Fibroblast of gingiva (primary cell): ENCODE data around the gene ITIH2.
"Not testable (repeated sequence)": the region's sequence is repeated elsewhere in the genome, so short reads cannot be mapped to it uniquely, and the experiment has no call there.

Experiments
- DNase-seq: peaks from one replicate; pipeline ENCODE4 v3.0.0-alpha.2; 2011; ENCODE audit warnings: low read depth

ITIH2 gene

DNA sequence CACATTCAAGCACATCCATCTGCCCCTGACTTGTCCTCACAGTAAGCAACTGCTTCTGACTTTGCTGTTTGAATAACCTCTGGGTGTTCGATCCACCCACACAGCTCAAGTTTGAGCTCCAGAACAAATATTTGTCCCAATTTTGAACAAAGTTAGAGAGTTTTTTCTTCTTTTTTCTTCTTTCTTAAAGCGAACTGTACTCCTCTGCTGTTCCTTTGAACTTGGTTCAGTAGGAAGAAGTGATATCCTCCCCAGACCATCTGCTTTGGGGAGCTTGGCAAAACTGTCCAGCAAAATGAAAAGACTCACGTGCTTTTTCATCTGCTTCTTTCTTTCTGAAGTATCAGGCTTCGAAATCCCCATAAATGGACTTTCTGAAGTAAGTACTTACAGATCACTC is at the start of gene ITIH2:
ITIH2 (plus strand) TSS at position 177 of the 400 bp plus-strand sequence; CDS start at position 296, 119 bp downstream.
- no peak for DNase-seq

DNA sequence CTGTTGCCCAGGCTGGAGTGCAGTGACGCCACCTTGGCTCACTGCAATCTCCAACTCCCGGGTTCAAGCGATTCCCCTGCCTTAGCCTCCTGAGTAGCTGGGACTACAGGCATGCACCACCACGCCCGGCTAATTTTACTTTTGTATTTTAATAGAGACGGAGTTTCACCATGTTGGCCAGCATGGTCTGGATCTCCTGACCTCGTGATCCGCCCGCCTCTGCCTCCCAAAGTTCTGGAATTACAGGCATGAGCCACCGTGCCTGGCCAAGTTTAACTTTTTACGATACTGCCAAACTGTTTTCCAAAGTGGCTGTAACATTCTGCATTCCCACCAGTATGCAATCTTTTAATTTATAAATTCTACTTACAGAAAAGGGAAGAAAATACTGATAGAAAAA is 46.0 kb upstream of the ITIH2 start:
- not testable (repeated sequence) for DNase-seq

DNA sequence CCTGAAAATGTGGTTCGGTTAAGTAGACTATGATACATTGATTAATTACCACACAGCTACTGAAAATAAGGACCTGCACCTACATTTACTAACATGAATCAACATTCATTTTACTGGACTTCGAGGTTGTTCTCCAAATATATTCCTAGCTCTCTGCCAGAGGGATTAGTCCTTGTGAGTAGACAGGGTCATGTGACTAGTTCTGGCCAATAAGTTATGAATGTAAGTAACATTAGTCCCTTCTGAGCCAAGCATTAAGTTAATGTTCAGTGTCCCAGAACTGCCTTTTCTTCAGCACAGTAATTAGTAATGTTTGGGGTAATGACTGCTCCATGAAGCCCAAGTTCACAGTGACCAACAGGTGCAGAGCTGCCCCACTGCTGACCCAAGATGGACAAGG is 45.6 kb upstream of the ITIH2 start:
- DNase-seq, result no peak

DNA sequence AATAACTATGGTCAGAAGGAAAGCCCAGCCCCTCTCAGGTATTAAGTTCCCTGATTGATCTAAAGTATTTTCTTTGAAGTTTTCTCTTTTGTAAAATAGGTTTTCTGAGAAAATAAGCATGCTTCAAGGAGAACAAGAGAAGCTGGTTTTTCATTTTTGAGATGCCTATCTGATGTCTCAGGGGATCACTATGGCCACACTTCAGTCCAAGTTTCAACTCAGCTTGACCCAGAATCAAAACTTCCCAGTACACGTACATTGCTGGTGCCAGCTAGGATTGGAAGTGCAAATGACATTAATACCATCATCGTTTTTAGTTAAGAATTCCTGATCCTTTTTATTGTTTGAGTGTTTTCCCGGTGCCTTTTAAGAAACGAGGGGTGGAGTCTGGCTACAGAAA is 43.6 kb upstream of the ITIH2 start:
- DNase-seq, result no peak

GRCh38 chr10:7662522-7662921 is 40.6 kb upstream of the ITIH2 start:
- DNase-seq, result no peak

- DNase-seq, result no peak
Measured at GRCh38 chr10:7664707-7665106, 38.4 kb upstream of the ITIH2 start.

DNA sequence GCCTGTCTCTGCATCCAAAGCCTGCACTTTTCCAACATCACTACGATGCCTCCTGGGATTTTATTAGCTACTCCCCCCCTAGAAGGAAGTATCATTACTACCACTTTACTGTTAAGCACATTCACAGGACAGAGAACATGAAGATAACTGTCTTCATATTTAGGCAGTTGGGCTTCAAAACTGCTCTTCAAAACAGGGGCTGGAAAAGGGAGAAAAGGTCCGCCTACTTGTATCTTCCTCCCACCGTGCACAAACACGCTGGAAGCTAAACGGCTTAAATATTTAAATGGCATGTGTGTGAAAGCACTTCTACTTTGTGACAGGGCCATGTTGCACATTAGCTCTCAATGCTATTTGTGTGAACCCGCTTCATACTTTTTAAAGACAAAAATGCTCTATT is 37.3 kb upstream of the ITIH2 start:
- DNase-seq, result no peak

DNA sequence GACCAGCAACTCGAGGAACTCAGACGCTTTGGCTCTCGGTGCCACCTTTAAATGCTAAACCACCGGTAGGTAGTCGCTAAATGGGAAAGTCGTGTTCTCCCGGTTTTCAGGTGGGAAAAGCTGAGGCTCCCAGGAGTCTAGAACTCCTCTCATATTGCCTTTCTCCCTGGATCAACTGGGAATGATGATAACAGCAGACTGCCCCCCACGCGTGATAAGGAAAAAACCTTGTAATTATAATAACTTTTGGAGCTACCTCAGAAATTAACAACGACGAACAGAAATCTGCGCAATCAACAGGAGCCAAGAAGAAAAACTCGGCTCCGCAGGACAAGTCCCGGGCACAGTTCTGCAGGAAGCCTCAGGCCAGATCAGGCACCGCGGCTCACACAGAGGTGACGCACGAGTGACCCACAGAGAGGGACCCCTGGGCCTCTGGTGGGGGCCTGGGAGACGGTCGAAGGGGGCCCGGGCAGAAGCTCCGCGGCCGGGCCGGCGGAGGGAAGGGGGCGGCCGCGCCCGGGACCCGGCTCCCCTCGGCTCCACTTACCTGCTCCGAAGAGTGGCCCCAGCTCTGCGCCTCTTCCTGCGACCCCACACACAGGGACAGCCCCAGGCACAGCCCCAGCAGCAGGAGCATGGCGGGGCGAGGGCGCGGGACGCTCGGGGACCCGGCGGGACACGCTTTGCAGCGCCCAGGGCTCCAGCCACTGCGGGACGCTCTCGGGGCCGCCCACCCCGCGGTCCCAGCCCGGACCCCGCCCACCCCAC is 36.7 kb upstream of the ITIH2 start, which contains the start of gene ITIH5:
ITIH5 (minus strand) TSS at position 714 of the 771 bp plus-strand sequence; CDS start at position 640, 74 bp downstream.
- no peak for DNase-seq

GRCh38 chr10:7667262-7668141 is 35.6 kb upstream of the ITIH2 start:
- DNase-seq, result no peak

DNA sequence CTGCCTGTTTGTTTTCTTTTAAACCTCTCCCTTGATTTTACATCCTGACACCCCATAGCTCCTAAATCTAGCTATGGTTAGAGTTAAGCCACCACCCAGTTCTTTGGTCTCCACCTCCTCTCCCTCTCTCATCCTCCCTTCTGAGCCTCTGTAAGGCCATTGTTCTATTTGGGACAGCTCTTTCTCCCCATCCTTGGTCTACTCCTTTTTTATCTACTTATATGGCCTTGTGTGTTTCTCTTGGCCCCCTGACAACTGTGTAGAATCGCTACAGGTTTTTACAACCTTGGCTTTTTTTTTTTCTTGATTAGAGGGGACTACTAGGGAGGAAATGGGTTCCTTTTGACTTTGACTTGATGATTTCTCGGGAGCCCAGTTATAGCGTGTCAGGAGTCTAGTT is 33.0 kb upstream of the ITIH2 start:
- no peak for DNase-seq

DNA sequence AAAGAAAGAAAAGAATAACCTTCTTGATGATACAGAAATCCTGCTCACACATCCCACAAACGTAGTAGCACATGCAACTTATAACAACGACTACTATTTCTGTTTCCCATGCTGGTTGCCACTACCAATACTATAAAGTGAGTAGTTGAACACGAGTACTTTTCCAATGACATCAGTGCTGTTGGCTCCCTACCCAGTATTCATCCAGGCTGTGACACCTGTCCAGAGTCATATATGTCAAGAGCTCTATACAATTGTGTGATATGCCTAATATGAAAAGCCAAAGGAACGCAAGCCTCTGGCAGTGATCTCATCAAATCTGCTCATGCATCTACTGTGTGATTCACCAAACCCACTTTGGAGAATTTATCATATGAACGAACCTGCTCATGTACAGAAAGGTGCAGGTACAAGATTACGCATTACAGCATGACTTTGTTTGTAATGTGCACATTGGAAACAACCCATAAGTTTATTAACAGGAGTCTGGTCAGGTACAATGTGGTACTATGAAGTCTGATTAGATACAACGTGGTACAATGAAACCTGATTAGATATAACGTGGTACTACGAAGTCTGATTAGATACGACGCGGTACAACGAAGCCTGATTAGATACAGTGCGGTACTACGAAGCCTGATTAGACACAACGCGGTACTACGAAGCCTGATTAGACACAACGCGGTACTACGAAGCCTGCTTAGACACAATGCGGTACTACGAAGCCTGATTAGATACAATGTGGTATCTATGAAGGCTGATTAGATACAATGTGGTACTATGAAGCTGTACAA is 30.6 kb upstream of the ITIH2 start:
- DNase-seq, result no peak

DNA sequence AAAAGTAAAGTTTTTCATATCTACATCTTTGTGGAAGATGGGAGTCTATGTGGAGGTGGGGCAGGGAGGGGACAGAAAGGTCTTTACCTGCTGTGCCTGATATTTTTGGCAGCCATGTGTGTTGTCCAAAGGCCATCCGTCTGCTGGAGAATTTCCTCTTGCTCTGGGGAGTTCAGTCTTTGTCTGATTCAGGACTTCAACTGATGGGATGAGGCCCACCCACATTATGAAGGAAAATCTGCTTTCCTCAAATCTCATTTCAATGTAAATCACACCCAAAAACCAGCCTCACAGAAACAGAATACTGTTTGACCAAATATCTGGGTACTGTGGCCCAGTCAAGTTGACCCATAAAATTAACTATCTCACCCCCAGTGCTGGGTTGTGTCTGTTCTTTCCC is 23.9 kb upstream of the ITIH2 start:
- DNase-seq, result no peak

- not testable (repeated sequence) for DNase-seq
Measured at GRCh38 chr10:7680078-7680477, 23.0 kb upstream of the ITIH2 start.

DNA sequence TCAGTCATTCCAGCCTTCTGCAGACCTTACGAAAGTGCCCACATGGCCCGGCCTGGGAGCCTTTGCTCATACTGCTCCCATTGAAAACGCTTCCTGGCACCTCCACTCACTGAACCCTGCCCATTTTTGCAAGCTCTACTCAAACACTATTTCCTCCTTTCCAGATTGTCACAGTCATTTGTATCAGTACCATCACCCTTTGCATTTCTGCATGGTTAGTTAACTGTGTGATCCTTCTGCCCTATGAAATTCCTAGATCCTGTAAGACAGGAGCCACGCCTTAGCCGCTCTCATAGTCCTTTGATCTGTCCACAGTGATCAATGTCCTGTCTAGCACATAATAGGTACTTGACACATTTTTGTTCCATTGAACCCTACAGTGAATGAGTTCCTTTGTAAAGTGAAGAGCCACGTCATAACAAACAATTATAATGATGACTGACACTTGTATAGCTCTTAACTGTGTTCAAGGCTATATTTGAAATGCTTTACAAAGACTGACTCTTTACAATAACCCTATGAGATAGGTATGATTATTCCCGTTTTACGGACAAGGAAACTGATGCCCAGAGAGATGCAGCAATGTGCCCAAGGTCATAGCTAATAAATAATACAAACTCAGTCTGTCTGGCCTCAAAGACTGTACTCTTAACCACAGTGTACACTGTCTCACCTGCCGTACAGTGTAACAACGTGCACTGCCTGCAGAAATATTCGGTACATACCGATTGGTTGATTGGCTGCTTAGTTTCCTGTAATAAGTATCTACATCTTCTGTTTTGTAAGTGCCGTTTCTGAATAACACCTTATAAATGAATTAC is 16.6 kb upstream of the ITIH2 start:
- DNase-seq, result no peak

- peak; percentile 72 for DNase-seq
Measured at GRCh38 chr10:7687228-7687907, 15.7 kb upstream of the ITIH2 start.

DNA sequence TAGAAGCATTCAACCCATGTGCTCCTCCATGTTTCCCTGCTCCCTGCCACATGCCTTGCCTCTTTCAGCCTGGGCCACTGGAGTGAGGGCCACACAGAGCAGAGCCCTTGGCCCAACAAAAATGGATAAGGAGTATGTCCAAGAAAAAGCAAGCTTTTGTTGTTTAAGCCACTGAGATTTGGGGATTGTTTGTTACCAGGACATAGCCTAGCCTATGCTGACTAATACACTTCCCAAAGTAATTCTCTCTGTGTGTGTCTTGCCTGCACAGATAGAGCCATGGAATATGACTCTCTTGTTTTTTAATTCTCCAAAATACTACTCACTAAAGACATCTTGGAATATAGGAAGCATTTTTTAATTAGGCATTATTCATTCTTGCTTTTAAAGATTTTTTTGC is 13.5 kb upstream of the ITIH2 start:
- no peak for DNase-seq

- DNase-seq, result not testable (repeated sequence)
Measured at GRCh38 chr10:7690885-7691597, 12.1 kb upstream of the ITIH2 start.

DNA sequence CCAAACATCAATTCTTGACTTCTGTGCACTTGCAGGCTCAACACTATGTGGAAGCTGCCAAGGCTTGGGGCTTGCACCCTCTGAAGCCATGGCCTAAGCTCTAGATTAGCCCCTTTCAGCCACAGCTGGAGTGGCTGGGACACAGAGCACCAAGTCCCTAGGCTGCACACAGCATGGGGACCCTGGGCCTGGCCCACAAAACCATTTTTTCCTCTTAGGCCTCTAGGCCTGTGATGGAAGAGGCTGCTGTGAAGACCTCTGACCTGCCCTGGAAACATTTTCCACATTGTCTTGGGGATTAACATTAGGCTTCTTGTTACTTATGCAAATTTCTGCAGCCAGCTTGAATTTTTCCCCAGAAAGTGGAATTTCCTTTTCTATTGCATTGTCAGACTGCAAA is 10.7 kb upstream of the ITIH2 start:
- DNase-seq, result not testable (repeated sequence)

DNA sequence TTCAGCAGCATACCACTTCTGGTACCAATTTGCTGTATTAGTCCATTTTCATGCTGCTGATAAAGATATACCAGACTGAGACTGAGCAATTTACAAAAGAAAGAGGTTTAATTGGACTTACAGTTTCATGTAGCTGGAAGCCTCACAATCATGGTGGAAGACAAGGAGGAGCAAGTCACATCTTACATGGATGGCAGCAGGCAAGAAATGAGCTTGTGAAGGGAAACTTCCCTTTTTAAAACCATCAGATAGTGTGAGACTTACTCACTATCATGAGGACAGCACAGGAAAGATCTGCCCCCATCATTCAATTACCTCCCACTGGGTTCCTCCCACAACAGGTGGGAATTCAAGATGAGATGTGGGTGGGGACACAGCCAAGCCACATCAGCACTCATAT is 9.9 kb upstream of the ITIH2 start:
- DNase-seq, result not testable (repeated sequence)

GRCh38 chr10:7696545-7696944 is 6.6 kb upstream of the ITIH2 start:
- DNase-seq, result no peak
